ENCODE results near the gene TOM1.

Gene TOM1

DNA sequence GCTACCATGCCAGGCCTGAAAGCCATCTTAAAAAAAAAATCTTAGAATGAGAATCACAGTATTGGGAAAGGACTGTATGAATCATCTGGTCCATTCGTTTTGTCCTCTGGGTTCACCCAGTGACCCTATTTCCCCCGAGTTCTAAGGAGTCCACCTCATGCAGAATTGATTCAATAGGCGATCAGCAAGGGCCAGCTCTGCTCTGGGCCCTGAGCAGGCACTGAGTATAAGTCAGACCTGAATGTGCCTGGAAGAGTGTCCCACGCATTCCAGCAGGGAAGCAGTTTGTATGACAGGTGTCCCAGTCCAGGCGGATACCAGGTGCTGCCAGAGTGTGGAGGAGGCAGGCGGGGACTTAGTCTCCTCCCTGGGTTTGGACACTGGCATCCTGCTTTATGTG, 80.3 kb downstream of the TOM1 start:
- Histone ChIP-seq H3K4me3 (IDR thresholded peaks at IDR 0.05; ENCODE audit: insufficient read depth, low read depth, low read length) (no peak overlapping the region), H4K20me1 (ENCODE audit: insufficient read depth) (no peaks in the 10 kb centered on the region), H3K9ac (no peak overlapping the region), H3K27me3 (ENCODE audit: insufficient read depth, low read depth) (no peaks in the 10 kb centered on the region), H3K27ac (no peak overlapping the region), H2AFZ (ENCODE audit: low read depth) (no peak overlapping the region), H3K36me3 (ENCODE audit: insufficient read depth) (no peaks in the 10 kb centered on the region), H3K4me1 (ENCODE audit: low read depth, poor library complexity, severe bottlenecking) (peaks cover 51% of the 10 kb centered on the region), H3K79me2 (ENCODE audit: insufficient read depth, low read depth) (no peaks in the 10 kb centered on the region), H3K4me2 (peak overlapping the region; percentile 77; the same call in 1 of the 2 replicates)
- TF ChIP-seq CTCF (conservative IDR thresholded peaks at IDR 0.05; ENCODE audit: low read depth, low read length): no peak

- H4K20me1 ChIP-seq (ENCODE audit: insufficient read depth): no peaks in the 10 kb centered on the region
- H3K4me2 ChIP-seq: peak within 1 kb of the TSS; percentile 77
- H3K27me3 ChIP-seq (ENCODE audit: insufficient read depth, low read depth): no peaks in the 10 kb centered on the region
- H3K36me3 ChIP-seq (ENCODE audit: insufficient read depth): no peaks in the 10 kb centered on the region
- no peak within 1 kb of the TSS for H3K4me3 ChIP-seq (IDR thresholded peaks at IDR 0.05; ENCODE audit: insufficient read depth, low read depth, low read length)
- no peaks in the 10 kb centered on the region for H3K79me2 ChIP-seq (ENCODE audit: insufficient read depth, low read depth)
- peak within 1 kb of the TSS; percentile 39; the same call in 1 of the 2 replicates for H3K27ac ChIP-seq
- no peak for TF ChIP-seq CTCF (conservative IDR thresholded peaks at IDR 0.05; ENCODE audit: low read depth, low read length)
- peak within 1 kb of the TSS; percentile 48; the same call in 1 of the 2 replicates for H3K9ac ChIP-seq
- peak within 1 kb of the TSS; percentile 93 for H2AFZ ChIP-seq (ENCODE audit: low read depth)
- H3K4me1 ChIP-seq (ENCODE audit: low read depth, poor library complexity, severe bottlenecking): peaks cover 45% of the 10 kb centered on the region
Measured at GRCh38 chr22:35380537-35381423, 81.1 kb downstream of the TOM1 start, which contains the start of gene HMOX1. Gene HMOX1, plus strand, starts transcription at chr22:35381096. Its CDS starts 78 bp downstream, at chr22:35381174.

DNA sequence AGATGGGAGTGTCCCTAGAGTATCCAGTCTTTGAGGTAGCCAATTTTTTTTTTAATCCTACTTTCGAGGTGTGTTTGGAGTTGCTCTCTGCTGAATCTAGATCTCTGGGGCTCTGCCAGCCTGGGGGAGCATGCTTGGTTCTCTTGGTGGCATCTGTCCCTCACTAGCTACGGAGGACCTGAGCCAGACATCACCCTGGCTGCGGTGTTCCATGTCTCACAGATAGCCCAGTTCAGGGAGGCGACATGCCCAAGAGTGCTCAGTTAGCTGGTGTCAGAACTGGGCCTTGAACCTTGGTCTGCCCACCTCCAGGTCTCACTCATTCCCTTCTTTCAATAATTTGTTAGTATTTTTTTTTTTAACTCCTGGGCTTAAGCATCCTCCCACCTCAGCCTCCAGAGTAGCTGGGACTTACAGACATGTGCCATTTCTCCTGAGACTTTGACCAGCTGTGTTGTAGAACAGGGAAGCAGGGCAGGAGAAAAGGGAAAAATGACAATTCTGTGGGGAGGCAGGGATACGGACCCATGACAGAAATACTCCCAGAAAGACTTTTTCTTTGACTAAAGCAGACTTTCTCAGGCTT, 81.8 kb downstream of the TOM1 start:
- peak overlapping the region; percentile 39; the same call in 1 of the 2 replicates for H3K27ac ChIP-seq
- H3K4me2 ChIP-seq: peak overlapping the region; percentile 77
- no peaks in the 10 kb centered on the region for H3K27me3 ChIP-seq (ENCODE audit: insufficient read depth, low read depth)
- H3K36me3 ChIP-seq (ENCODE audit: insufficient read depth): no peaks in the 10 kb centered on the region
- H3K9ac ChIP-seq: peak overlapping the region; percentile 48; the same call in 1 of the 2 replicates
- no peaks in the 10 kb centered on the region for H3K79me2 ChIP-seq (ENCODE audit: insufficient read depth, low read depth)
- no peak for TF ChIP-seq CTCF (conservative IDR thresholded peaks at IDR 0.05; ENCODE audit: low read depth, low read length)
- no peak overlapping the region for H3K4me3 ChIP-seq (IDR thresholded peaks at IDR 0.05; ENCODE audit: insufficient read depth, low read depth, low read length)
- peaks cover 38% of the 10 kb centered on the region for H3K4me1 ChIP-seq (ENCODE audit: low read depth, poor library complexity, severe bottlenecking)
- H4K20me1 ChIP-seq (ENCODE audit: insufficient read depth): no peaks in the 10 kb centered on the region
- H2AFZ ChIP-seq (ENCODE audit: low read depth): peak overlapping the region; percentile 93

GRCh38 chr22:35383679-35384071, 84.0 kb downstream of the TOM1 start:
- Histone ChIP-seq H2AFZ (ENCODE audit: low read depth) (no peak overlapping the region), H3K4me1 (ENCODE audit: low read depth, poor library complexity, severe bottlenecking) (peaks cover 21% of the 10 kb centered on the region), H3K36me3 (ENCODE audit: insufficient read depth) (no peaks in the 10 kb centered on the region), H3K27ac (no peak overlapping the region), H3K9ac (no peak overlapping the region), H4K20me1 (ENCODE audit: insufficient read depth) (no peaks in the 10 kb centered on the region), H3K27me3 (ENCODE audit: insufficient read depth, low read depth) (no peaks in the 10 kb centered on the region), H3K4me2 (no peak overlapping the region), H3K4me3 (IDR thresholded peaks at IDR 0.05; ENCODE audit: insufficient read depth, low read depth, low read length) (no peak overlapping the region), H3K79me2 (ENCODE audit: insufficient read depth, low read depth) (no peaks in the 10 kb centered on the region)
- TF ChIP-seq CTCF (conservative IDR thresholded peaks at IDR 0.05; ENCODE audit: low read depth, low read length): no peak
